Measurements from ENCODE around the gene SPATS2.

Gene SPATS2

DNA sequence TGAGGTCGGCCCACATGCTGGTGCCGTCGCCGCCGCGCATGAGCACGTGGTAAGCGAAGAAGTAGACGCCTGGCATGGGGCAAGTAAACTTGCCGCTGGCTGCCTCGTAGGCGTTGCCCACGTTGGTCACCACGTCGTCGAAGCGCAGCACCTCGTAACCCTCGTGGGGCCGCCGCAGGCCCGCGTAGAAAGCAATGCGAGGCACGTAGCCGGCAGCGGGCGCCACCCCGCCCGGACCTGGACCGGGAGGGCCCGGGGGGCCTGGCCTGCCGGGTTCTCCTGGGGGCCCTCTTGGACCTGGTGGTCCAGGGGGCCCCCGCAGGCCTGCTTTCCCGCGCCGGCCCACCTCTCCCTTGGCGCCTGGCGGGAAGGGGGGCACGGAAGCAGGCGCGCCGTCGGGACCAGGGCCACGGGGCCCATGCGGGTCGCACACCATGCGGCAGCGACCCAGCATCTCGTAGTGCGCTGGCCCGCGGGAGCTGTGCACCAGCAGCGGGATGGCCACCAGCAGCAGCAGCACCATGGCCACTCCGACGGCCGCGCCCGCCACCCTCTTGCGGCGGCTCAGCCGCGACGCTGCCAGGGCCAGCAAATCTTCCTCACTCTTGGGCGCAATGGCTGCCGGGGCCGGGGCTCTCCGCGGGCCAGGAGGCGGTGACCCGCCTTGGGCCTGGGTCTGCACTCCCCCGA is 31.2 kb upstream of the SPATS2 start:
- no peak for DNase-seq (ENCODE audit: low read depth)

DNA sequence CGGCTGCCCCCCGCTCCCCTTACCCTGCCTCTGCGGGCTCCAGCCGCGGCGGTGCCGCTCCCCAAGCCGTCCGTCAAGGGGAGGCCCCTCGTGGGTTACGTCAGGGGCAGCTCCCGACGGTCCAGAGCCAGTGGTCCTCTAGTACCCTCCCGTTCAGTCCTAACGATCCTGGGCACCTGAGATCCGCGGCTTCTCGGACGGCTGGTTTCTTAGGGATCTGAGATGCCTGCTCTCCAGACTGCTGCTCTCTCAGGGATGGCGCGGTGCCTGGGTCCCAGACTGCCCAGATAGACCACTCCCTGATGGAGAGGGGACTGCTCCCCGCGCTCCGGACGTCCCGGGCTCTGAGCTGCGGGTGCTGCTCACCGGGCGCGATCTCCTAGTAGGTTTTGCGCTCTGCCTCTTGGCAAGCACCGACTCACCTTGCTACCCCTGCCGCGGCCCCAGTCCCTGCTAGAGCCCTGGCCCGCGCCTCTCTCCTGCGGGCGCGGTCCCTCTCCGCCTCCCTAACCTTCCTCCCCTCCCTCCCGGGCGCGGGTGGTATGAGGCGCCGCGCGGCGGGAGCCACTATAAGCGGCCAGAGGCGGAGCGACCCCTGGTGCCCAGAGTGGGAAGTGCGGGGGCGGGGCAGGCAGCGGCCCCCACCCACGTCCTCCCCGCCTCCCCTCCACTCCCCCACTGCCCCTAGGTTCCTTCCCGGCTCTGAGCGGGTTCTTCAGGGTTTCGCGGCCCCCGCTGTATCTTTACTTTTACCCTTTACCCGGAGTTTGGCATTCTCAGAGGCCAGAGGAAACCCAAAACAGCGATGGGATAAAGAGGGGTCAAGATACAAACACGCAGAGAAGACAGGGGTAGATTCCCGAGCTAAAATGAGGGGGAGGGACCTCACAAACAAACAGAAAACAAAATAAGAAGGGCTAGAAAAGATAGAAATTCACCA is 30.3 kb upstream of the SPATS2 start, which contains the start of gene C1QL4:
C1QL4 (minus strand) TSS at position 544 of the 940 bp plus-strand sequence. CDS start 711 bp downstream, outside the sequence.
- DNase-seq (ENCODE audit: low read depth) = peak; percentile 89

DNA sequence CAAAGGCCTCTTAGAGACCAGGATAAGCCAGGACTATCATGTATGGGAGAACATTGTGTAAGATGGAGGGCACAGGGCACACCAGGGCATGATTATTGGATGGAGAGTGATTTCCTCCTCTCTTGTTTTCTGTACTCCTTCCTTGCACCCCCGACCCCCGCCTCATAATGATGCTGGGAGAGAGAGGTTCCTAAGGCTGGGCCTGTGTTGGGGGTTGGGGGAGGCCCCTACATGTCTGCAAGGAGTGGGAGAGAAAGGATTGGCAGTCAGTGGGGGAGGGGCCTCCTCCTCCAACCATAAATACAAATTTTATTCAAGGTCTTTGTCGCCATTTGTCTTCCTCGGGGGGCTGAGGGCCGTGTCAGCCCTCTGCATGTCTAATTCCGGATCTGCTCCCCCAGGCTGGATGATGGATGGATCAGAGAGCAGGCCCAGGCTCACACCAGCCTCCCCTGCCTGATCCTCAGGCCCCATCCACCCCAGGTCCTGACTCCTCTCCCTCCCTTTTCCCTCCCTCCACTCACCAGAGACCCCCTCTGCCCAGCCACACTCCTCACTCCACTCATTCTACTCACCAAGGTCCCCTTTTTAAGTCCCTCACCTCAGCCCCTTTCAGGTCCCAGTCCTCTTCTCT is 28.3 kb upstream of the SPATS2 start:
- no peak for DNase-seq (ENCODE audit: low read depth)

DNA sequence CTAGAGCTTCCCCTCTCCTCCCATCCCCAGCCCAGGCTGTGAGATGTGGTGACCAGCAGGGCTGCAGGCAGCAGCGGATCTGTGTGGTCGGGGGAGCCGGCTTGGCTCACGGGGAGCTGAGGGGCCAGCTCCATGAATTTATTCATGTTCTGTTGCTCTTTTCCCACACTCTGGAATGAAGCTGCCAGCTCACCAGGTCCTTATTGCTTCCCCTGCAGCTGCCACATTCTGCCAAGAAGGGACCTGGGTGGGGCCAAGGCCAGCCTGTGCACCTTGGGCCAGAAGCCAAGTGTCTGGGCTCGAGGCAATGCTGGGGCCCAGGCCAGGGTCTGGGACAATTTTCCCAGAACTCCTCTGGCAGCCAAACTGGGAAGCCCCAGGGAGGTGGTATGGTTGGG is 27.8 kb upstream of the SPATS2 start:
- DNase-seq (ENCODE audit: low read depth) = no peak

DNA sequence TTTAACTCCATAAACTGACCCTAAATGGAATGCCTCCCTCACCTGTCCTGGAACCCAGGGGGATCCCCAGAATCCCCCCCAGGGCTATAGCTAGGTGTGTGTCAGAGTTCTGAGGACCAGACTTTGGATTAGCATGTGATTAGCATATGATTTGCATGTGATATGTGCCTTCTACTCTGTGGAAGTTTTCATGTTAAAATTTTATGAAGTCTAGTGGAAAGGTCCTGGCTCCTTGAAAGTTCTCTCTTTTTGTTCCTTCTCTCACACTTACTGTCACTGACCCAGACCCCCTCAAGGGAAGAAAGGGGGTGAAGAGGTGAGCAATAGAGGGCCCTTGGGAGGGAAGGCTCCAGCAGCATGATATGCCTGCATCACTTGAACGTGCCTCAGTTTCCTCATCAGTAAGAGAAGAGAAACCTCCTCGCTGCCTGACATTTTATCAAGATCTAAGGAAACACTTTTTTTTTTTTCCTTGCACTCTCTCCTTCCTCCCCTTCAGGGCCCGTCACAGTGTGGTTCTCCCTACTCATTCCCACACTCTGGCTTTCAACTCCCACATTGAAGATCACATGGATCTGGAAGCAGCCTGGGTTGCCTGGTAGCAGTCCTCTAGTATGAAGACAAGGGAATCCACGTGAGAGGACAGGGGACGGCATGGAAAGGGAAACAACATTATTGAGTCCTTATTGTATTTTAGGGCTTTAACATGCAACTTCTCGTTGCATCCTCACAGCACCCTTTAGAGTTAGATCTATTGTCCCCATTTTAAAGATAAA is 27.0 kb upstream of the SPATS2 start:
- DNase-seq (ENCODE audit: low read depth) = no peak

DNA sequence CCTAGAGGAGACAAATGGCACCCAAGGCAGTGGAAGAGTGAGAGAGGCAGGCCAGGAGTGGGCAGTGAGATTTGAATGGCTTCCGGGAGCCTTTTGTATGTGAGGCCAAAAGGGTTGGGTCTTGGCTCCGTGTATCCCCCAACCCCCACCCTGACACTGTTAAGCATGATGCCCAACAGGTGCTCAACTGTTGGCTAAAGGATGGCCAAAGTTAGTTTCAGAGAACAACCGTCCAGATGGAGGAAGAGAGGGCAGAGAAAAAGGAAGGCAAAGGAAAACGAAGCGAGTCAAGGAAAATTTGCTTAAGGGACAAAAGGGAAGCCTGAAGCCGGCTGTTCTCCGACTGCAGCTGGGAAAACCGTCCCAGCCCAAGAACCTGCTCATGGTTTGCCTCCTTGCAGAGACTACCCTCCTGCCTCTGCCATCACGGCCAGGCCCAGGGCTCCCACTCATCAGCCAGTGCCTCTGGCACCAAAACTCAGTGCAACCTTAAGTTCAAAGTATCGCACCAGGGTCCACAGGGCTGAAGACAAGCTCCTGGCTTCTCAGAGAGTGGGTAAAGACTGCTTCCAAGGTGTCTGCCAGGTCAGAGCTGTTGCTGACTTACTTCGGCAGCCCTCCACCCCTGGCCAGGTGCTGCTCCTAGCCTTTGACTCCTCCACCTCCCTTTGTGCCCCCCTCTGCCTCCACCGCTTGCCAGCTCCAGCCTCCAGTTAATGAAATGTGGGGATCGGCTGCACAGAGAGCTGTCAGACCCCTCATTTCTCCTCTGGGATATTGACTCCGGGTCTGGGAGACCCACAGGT is 26.1 kb upstream of the SPATS2 start:
- DNase-seq (ENCODE audit: low read depth) = no peak

DNA sequence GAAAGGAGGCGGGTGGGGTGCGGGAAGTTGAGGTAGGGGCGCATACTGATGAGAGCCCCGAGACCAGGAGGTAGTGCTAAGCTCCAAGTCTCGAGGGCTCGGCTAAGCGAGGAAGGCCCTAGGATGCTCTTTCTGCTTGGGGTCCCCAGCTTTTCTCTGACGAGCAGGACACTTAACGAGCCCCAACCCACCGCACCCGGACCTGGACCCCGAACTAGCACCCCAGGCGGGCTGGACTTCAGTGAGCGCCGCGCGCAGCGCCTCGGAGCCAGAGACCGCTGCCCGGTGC is 25.5 kb upstream of the SPATS2 start:
- DNase-seq (ENCODE audit: low read depth) = no peak

DNA sequence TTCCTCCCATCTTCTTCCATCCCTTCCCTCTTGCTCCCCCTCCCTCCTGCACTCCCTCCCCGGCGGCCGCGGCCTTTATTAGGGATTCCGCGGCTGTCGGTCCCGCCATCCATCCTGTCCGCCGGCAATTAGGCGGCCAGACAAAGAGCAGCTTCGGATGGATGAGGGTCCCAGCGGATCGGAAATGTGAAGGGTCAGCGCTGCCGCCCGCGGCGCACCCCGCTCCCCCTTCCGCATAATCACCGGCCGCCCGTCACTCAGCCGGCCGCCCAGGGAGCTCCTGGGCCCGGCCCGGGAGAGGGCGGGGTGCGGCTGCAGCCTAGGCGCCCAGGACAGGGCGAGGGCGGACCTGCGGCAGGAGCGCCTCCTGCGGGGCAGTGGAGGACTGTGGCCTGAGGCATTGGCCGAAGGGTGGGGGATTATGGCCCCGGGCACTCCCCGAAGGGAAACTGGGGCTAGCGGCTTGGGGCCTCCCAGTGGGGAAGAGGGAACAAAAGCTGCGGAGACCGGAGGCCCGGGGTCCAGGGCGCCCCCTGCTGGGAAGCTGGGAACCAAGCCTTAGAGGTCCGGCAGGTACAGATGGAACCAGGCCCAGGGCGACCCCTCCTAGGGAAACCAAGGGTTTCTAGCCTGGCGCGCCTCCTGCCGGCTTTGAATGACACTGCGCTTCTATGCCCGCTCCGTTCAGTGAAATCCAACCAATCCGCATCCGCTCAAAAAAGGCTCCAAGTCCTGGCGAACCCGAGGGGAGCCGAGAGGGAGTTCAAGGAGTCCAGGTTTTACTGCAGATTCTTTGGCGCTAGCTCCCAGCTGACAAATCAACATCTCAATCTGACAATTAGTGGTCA is 25.0 kb upstream of the SPATS2 start:
- DNase-seq (ENCODE audit: low read depth) = peak; percentile 53

DNA sequence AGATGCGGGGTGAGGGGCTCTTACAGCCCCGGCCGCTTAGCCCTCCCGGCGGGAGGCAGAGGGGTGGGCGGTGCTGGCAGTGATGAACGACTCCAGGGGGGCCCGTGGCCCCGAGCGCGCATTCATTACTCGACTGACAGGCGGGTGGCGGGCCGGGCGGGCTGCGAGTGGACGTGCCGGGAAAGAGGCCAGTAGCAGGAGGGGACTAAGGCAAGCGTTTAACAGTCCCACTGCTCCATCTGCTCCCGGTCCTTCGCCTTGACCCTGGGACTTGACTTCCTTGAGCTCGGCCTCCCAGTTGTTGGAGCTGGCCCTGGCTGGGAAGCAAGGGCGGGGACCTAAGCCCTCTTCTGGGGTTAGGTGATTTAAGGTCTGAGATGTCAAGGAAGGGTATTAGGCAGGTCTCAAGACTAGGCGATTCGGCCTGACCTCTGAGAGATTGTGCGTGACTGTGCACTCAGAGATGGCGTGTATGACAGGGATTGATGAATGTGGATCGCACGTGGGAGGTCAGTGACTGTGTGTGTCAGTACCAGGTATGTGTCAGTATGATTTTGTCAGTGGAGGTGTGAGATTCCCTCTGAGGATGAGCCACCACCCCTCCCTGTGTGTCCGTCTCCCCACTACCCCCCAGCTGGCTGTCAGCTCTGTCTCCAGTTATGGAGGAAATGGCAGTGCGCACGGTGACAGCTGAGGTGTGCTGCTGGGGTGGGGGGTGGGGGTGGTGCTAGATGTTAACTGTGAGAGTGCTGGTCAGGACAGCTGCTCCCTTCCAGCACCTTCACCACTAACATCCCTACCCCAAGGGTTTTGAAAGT is 24.1 kb upstream of the SPATS2 start:
- DNase-seq (ENCODE audit: low read depth) = no peak

DNA sequence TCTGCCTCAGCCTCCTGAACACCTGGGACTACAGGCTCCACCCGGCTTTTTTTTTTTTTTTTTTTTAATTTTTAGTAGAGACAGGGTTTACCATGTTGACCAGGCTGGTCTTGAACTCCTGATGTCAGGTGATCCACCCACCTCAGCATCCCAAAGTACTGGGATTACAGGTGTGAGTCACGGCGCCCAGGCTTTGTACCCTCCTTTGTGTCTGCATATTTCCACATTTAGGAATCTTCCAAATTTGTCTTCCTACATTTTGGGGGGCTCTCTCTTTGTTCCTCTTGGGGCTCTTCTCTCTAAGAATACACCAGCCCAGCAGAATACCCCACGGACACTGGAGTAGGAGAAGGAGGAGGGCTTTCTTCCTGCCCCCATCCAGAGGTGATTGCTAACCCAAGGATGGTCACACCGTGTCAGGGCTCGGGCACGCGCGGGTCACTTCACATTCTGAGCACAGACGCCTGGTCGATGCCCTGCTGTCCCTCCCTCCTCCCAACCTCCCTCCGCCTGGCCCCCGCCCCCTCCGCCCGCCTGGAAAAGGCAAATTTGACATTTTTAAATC is 22.7 kb upstream of the SPATS2 start:
- no peak for DNase-seq (ENCODE audit: low read depth)

DNA sequence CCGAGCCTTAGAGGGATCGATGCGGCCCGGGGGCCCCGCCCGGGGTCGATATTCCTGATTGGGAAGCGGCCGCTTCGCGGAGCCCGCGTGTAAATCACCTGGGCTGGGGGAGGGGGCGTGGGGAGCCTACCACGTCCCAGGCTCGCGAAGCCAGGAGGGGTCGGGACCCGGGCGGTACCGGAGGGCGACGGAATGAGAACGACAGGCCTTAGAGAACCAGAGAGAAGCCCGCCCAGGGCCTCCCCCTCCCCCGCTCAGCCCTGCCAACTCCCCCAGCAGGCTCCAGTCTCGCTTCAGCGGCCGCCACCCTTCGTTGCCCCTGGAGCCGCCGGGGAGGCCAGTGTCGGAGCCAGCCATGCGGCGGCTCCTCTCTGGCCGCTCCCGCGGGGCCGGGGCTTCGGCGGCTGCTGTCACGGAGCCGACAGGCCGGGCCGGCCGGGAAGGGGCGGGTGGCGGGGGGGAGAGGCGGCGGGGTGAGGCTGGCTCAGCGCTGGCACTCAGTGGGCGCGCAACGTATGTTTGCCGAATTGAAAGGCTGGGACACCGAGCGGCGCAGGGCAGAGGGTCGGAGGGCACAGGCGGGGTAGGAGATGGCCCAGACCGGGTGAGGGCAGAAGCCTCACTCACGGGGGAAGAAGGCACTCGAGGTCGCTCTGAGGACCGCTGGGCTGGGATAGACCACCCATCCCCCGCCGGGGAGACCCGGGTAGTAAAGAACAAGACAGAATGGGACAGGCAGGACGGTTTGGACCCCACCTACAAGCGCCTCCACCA is 22.0 kb upstream of the SPATS2 start:
- no peak for DNase-seq (ENCODE audit: low read depth)

DNA sequence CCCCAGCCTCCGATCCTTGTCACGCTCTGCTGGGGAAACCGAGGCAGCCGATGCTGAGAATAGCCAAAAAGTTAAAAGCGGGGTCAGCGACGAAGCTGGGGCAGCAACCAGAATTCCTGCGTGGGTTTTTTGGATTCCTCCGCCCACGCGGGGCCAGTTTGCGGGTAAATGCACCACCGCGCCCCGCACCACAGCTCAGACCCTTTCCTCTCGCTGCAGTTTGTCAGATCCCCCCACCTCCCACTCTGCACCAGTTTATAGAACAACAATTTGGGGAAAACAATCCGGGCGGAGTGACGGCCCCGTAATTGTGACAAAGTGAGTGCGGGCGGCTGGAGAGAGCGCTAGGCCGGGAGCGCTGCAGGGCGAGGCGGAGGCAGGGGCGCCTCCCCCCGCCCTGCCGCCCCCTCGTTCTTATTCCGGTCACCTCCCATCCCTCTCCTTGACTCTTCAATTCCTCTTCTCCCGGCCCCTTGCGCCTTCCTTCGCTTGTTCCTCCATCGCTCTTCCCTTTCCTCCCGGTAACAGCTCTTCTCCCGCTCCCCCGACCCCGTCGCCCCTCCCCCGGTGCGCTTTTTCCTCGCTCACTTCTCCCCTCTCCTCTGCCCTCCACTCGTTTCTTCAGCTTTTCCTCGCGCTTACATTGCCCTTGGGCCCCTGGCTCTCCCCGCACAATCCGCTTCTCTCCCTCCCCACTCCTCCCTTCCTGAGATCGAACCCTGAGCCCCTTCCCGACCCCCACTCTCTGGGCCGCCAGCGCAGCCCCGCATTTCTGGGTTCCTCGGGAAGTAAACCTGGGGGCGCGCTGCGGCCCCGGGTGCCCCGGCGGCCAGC is 21.2 kb upstream of the SPATS2 start:
- no peak for DNase-seq (ENCODE audit: low read depth)

DNA sequence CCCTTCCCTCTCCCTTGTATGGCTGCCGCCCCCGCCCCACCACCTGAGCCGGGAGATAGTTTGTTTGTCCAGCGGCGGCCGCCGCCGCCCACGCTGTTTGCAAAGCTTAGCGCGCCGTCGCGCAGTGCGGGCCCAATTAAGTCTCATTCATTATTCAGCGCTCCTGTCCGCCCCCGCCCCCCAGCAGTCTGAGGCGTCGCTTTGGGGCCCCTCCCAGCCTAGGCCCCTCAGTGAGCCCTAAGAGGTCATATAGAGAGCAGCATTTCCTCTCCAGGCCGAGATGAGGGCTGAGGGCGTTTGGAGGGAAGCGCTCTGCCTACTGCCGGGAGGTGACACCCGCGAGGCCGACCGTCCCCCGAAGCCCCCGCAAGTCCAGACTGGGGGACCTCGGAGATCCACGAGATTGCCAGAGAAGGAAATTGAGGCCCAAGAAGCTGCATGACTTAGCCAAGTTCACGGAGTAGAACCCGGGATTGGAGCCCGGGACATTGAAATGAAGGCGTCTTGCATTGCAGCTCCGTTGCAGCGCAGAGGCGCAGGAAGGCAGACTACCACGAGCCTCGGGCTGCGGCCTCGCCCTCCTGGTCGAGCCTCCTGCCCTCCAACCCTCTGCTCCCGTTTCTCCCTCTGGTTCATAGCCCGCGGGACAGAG is 20.5 kb upstream of the SPATS2 start, which contains the start of gene DNAJC22:
DNAJC22 (plus strand) TSS at position 230 of the 652 bp plus-strand sequence. CDS start 1,985 bp downstream, outside the sequence.
- no peak for DNase-seq (ENCODE audit: low read depth)

DNA sequence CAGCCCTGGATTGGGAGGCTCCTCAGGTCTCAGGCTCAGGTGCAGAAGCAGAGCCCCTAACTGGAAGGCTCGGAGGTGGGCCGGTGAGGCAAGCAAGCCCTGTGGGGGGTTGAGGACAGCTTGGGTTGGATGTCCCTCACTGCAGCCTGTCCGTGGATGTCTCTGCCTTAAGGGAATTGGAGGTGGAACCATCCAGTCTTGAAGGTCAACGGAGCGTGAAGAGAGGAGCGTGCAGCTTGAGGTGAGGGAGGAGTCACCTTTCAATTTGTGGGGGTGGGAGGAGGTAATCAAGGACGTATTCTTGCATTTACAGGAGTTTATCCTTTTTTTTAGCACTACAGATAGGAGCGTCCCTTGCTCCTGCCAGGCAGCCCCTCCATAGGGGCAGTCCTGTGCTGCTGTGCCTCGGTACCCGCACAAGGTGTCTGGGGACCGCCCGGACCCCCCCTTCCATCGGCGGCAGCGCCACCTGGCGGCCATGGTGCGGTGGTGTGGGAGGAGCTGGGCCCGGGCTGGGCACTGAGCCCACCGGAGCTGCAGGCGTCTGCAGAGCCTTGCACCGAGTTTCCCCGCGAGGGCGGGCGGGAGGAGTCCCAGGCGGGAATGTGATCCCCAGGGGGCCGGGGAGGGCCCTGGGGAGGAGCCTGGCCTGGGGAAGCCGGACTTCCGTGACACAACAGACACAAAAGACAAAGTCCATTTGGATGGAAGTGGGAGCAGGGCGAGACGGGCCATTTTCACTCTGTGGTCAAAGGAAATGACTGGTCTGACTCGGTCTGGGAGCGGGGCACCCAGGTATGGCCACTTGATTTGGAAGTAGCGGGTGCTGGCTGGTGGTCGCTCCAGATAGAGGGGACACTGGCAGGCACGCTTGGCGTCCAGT is 19.7 kb upstream of the SPATS2 start:
- peak; percentile 62 for DNase-seq (ENCODE audit: low read depth)

DNA sequence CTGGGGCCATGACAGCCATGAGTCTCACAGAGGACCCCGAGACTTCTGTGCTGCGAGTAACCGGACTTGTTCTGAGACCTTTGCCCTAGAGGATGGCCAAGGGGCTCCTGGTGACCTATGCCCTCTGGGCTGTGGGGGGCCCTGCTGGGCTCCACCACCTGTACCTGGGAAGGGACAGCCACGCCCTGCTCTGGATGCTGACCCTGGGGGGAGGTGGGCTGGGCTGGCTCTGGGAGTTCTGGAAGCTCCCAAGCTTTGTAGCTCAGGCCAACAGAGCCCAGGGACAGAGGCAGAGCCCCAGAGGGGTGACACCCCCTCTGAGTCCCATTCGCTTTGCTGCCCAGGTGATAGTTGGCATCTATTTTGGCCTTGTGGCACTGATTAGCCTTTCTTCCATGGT is 18.5 kb upstream of the SPATS2 start:
- DNase-seq (ENCODE audit: low read depth) = no peak

DNA sequence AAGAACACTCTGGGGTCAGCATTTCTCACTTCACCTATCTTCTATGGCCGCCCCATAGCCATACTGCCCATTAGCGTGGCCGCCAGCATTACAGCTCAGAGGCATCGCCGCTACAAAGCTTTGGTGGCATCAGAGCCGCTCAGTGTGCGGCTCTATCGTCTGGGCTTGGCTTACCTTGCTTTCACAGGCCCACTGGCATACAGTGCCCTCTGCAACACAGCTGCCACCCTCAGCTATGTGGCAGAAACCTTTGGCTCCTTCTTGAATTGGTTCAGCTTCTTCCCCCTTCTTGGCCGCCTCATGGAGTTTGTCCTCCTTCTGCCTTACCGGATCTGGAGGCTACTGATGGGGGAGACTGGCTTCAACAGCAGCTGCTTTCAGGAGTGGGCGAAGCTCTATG is 18.0 kb upstream of the SPATS2 start:
- DNase-seq (ENCODE audit: low read depth) = no peak
